Gastroesophageal sphincter (tissue), 3 donors: Measurements from ENCODE around the gene ZNF638.

Experiments
- EP300 ChIP-seq: sonication (generic); formaldehyde crosslinking; IDR thresholded peaks from one replicate; pipeline ENCODE4 v1.6.1; 2017; ENCODE audit warnings: antibody characterized with exemption, mild to moderate bottlenecking
- POLR2A ChIP-seq, 2 donors: fragments of 450-650 bp; IDR thresholded peaks; one replicate each; pipeline ENCODE4 v1.6.1; 2017; ENCODE audit warnings: antibody characterized with exemption in 2 of 2, mild to moderate bottlenecking in 2 of 2, moderate library complexity in 1 of 2
- TF ChIP-seq, protein P1 (sequence below), 4 experiments: fragments of 200-600 bp in 2 of 4; fragments of 450-650 bp in 2 of 4; sonication (generic) in 1 of 4; IDR thresholded peaks; one replicate each; pipeline ENCODE4 v1.5.1; 2017 to 2019; ENCODE audit warnings: antibody characterized with exemption in 4 of 4, mild to moderate bottlenecking in 2 of 4, moderate library complexity in 2 of 4

DNA sequence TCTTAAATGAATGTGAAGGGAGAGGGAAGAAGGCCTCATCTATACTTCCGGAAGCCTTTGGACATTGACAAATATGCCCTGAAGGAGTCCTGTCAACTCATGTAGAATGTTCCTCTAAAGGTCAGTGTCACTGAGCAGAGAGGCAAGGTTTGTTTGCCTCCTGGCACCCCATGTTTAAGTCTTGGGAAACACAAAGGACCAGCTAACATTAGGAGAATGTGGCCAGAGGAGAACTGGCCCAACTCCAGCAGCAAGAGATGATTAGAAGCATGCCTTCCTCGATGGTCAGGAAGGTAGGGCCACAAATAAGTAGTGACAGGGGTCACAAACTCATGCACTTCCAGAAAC, 127.5 kb downstream of the ZNF638 start:
- TF ChIP-seq POLR2A (IDR thresholded peaks at IDR 0.05), result no peak
- TF ChIP-seq, protein P1, sequence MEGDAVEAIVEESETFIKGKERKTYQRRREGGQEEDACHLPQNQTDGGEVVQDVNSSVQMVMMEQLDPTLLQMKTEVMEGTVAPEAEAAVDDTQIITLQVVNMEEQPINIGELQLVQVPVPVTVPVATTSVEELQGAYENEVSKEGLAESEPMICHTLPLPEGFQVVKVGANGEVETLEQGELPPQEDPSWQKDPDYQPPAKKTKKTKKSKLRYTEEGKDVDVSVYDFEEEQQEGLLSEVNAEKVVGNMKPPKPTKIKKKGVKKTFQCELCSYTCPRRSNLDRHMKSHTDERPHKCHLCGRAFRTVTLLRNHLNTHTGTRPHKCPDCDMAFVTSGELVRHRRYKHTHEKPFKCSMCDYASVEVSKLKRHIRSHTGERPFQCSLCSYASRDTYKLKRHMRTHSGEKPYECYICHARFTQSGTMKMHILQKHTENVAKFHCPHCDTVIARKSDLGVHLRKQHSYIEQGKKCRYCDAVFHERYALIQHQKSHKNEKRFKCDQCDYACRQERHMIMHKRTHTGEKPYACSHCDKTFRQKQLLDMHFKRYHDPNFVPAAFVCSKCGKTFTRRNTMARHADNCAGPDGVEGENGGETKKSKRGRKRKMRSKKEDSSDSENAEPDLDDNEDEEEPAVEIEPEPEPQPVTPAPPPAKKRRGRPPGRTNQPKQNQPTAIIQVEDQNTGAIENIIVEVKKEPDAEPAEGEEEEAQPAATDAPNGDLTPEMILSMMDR (IDR thresholded peaks at IDR 0.05), result no peak
- no peak for TF ChIP-seq EP300
